ENCODE results near the gene TGM2. TPM values are rescaled to one million over a fixed set of nuclear protein-coding genes. Genes with fewer than 3 reads are reported as not detected.

The TGM2 gene
- polyA plus RNA-seq, 5 donors = 72.5 to 128 (median 110) TPM

GRCh38 chr20:38201356-38201755 is 36.3 kb upstream of the TGM2 start:
- no peak for DNase-seq

- DNase-seq = no peak
Measured at GRCh38 chr20:38200646-38201045, 35.6 kb upstream of the TGM2 start.

- DNase-seq = no peak
Measured at GRCh38 chr20:38199501-38200390, 34.7 kb upstream of the TGM2 start.

- DNase-seq = no peak
Measured at GRCh38 chr20:38198238-38198861, 33.3 kb upstream of the TGM2 start.

- no peak for DNase-seq
Measured at GRCh38 chr20:38197619-38198018, 32.5 kb upstream of the TGM2 start.

- DNase-seq = no peak
Measured at GRCh38 chr20:38197217-38197616, 32.1 kb upstream of the TGM2 start.

GRCh38 chr20:38196592-38196991 is 31.5 kb upstream of the TGM2 start:
- peak in 1 of 2 donors; percentile 33 for DNase-seq

- DNase-seq = no peak
Measured at GRCh38 chr20:38196076-38196475, 31.0 kb upstream of the TGM2 start.

GRCh38 chr20:38195521-38195920 is 30.5 kb upstream of the TGM2 start:
- DNase-seq = no peak

GRCh38 chr20:38194971-38195504 is 30.0 kb upstream of the TGM2 start:
- no peak for DNase-seq

- no peak for DNase-seq
Measured at GRCh38 chr20:38193586-38194105, 28.6 kb upstream of the TGM2 start.

- DNase-seq = no peak
Measured at GRCh38 chr20:38192323-38192885, 27.3 kb upstream of the TGM2 start.

- DNase-seq = no peak
Measured at GRCh38 chr20:38191654-38192053, 26.6 kb upstream of the TGM2 start.

GRCh38 chr20:38190936-38191371 is 25.9 kb upstream of the TGM2 start:
- DNase-seq = no peak

GRCh38 chr20:38190166-38190565 is 25.1 kb upstream of the TGM2 start:
- DNase-seq = no peak

GRCh38 chr20:38187517-38187916 is 22.4 kb upstream of the TGM2 start:
- DNase-seq = peak in 1 of 2 donors; percentile 44

GRCh38 chr20:38186788-38187221 is 21.7 kb upstream of the TGM2 start:
- no peak for DNase-seq

GRCh38 chr20:38184101-38184500 is 19.0 kb upstream of the TGM2 start:
- DNase-seq = no peak

GRCh38 chr20:38181971-38182370 is 16.9 kb upstream of the TGM2 start:
- no peak for DNase-seq

- no peak for DNase-seq
Measured at GRCh38 chr20:38181207-38181801, 16.2 kb upstream of the TGM2 start.

- DNase-seq = no peak
Measured at GRCh38 chr20:38180781-38181180, 15.7 kb upstream of the TGM2 start.

GRCh38 chr20:38179846-38180245 is 14.8 kb upstream of the TGM2 start:
- DNase-seq = no peak

Data from right lung (tissue), 5 donors.